Stimulated activated memory B cell treated with anti-CD40 and anti-IgM and Interleukin-4, amounts not matched to agents 10 μg/mL and 1 μg/mL and 100 μg/mL, for 72 hours (primary cell): ENCODE data around the gene HBZ.
"Not testable (repeated sequence)": the region's sequence is repeated elsewhere in the genome, so short reads cannot be mapped to it uniquely, and the experiment has no call there.

ENCODE experiments used
- ATAC-seq: fragments of 150-1000 bp; cut with Tn5 transposase; 2 replicates; pipeline ENCODE4 v1.10.0; 2021
- H3K27ac Mint-ChIP-seq: one replicate; pipeline ENCODE4 v1.8.0; 2022; ENCODE audit warnings: mild to moderate bottlenecking, mixed read lengths
- H3K27me3 Mint-ChIP-seq: one replicate; pipeline ENCODE4 v1.8.0; 2022; ENCODE audit warnings: mixed read lengths
- H3K36me3 Mint-ChIP-seq: one replicate; pipeline ENCODE4 v1.8.0; 2022; ENCODE audit warnings: mixed read lengths
- H3K4me1 Mint-ChIP-seq: one replicate; pipeline ENCODE4 v1.8.0; 2022; ENCODE audit warnings: mixed read lengths
- H3K4me3 Mint-ChIP-seq: one replicate; pipeline ENCODE4 v1.8.0; 2022; ENCODE audit warnings: mild to moderate bottlenecking, moderate library complexity, mixed read lengths
- H3K9me3 Mint-ChIP-seq: one replicate; pipeline ENCODE4 v1.8.0; 2022; ENCODE audit warnings: mixed read lengths

HBZ gene

DNA sequence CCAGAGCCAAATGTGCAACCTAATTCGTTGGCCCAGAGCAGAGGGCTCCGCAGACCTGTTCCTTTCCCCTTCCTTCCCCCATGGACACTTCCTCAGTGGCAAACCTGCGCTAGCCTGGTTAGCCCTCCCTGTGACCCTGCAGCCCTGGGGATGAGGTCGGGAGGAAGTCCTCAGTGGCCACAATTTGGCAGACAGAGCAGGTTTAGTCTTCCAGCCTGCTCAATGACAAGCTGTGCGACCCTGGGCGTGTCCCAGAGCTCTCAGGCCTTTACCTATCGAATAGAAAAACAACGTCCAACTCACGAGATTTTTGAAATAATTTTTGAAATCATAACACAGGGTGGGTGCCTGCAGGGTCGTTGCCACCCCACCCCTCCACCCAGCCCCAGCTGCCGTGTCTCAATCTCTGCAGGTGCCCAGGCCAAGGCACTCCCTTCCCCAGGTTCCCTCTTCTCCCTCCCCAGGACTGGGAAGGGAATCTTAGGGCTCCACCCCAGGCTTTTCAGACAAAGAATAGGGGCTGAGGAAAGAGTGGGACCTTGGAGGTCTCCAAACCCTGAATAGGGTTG, 14.8 kb downstream of the HBZ start:
- no peak overlapping the region for H3K27ac Mint-ChIP-seq
- peaks cover 62% of the 10 kb centered on the region for H3K27me3 Mint-ChIP-seq
- no peaks in the 10 kb centered on the region for H3K9me3 Mint-ChIP-seq
- ATAC-seq = no peak
- H3K4me3 Mint-ChIP-seq = no peak overlapping the region
- H3K36me3 Mint-ChIP-seq = no peaks in the 10 kb centered on the region
- H3K4me1 Mint-ChIP-seq = peaks cover 16% of the 10 kb centered on the region

GRCh38 chr16:168424-168823, 16.0 kb downstream of the HBZ start:
- Mint-ChIP-seq H3K27ac (no peak overlapping the region), H3K36me3 (no peaks in the 10 kb centered on the region), H3K4me1 (peaks cover 18% of the 10 kb centered on the region), H3K27me3 (peaks cover 61% of the 10 kb centered on the region), H3K9me3 (no peaks in the 10 kb centered on the region), H3K4me3 (no peak overlapping the region)
- ATAC-seq = no peak

DNA sequence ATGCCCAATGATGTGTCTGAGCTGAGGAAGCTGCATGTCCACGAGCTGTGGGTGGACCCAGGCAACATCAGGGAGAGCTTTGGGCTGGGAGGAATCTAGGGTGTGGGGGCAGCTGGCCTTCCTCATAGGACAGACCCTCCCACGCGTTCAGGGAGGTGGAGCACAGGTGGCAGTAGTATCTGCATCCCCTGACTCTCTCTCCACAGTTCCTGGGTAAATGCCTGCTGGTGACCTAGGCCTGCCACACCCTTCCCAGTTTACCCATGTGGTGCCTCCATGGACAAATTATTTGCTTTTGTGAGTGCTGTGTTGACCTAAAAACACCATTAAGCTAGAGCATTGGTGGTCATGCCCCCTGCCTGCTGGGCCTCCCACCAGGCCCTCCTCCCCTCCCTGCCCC, 16.6 kb downstream of the HBZ start:
- peaks cover 67% of the 10 kb centered on the region for H3K27me3 Mint-ChIP-seq
- no peak overlapping the region for H3K4me3 Mint-ChIP-seq
- peaks cover 24% of the 10 kb centered on the region for H3K4me1 Mint-ChIP-seq
- no peaks in the 10 kb centered on the region for H3K9me3 Mint-ChIP-seq
- no peak overlapping the region for H3K27ac Mint-ChIP-seq
- ATAC-seq = no peak
- H3K36me3 Mint-ChIP-seq = no peaks in the 10 kb centered on the region

DNA sequence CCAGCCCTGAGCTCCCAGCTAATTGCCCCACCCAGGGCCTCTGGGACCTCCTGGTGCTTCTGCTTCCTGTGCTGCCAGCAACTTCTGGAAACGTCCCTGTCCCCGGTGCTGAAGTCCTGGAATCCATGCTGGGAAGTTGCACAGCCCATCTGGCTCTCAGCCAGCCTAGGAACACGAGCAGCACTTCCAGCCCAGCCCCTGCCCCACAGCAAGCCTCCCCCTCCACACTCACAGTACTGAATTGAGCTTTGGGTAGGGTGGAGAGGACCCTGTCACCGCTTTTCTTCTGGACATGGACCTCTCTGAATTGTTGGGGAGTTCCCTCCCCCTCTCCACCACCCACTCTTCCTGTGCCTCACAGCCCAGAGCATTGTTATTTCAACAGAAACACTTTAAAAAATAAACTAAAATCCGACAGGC, 17.7 kb downstream of the HBZ start:
- not testable (repeated sequence) for ATAC-seq

DNA sequence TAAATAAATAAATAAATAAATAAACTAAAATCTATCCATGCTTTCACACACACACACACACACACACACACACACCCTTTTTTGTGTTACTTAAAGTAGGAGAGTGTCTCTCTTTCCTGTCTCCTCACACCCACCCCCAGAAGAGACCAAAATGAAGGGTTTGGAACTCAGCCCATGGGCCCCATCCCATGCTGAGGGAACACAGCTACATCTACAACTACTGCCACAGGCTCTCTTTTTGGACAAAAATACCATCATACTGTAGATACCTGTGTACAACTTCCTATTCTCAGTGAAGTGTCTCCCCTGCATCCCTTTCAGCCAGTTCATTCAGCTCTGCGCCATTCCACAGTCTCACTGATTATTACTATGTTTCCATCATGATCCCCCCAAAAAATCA, 18.3 kb downstream of the HBZ start:
- no peaks in the 10 kb centered on the region for H3K9me3 Mint-ChIP-seq
- H3K36me3 Mint-ChIP-seq = no peaks in the 10 kb centered on the region
- no peak for ATAC-seq
- peaks cover 31% of the 10 kb centered on the region for H3K4me1 Mint-ChIP-seq
- H3K4me3 Mint-ChIP-seq = no peak overlapping the region
- H3K27ac Mint-ChIP-seq = no peak overlapping the region
- peaks cover 85% of the 10 kb centered on the region for H3K27me3 Mint-ChIP-seq

More for the DNA sequence above, 17.7 kb downstream of the HBZ start:
- H3K36me3 Mint-ChIP-seq, H3K9me3 Mint-ChIP-seq, H3K4me3 Mint-ChIP-seq, H3K27ac Mint-ChIP-seq: not testable (repeated sequence)
- peaks cover 78% of the 10 kb centered on the region for H3K27me3 Mint-ChIP-seq
- peaks cover 31% of the 10 kb centered on the region for H3K4me1 Mint-ChIP-seq

GRCh38 chr16:172374-172941, 20.0 kb downstream of the HBZ start, which contains the start of gene HBA2:
Gene HBA2 (plus strand): TSS chr16:172876. CDS start chr16:172913, 37 bp downstream.
- Mint-ChIP-seq H3K4me3 (peak within 1 kb of the TSS; percentile 54), H3K27me3 (peaks cover 82% of the 10 kb centered on the region), H3K4me1 (peaks cover 27% of the 10 kb centered on the region)
- not testable (repeated sequence) for H3K36me3 Mint-ChIP-seq, H3K27ac Mint-ChIP-seq, H3K9me3 Mint-ChIP-seq
- peak; percentile 52 for ATAC-seq

DNA sequence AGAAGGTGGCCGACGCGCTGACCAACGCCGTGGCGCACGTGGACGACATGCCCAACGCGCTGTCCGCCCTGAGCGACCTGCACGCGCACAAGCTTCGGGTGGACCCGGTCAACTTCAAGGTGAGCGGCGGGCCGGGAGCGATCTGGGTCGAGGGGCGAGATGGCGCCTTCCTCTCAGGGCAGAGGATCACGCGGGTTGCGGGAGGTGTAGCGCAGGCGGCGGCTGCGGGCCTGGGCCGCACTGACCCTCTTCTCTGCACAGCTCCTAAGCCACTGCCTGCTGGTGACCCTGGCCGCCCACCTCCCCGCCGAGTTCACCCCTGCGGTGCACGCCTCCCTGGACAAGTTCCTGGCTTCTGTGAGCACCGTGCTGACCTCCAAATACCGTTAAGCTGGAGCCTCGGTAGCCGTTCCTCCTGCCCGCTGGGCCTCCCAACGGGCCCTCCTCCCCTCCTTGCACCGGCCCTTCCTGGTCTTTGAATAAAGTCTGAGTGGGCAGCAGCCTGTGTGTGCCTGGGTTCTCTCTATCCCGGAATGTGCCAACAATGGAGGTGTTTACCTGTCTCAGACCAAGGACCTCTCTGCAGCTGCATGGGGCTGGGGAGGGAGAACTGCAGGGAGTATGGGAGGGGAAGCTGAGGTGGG, 20.9 kb downstream of the HBZ start:
- H3K36me3 Mint-ChIP-seq, H3K27ac Mint-ChIP-seq, ATAC-seq, H3K9me3 Mint-ChIP-seq: not testable (repeated sequence)
- H3K27me3 Mint-ChIP-seq = peaks cover 82% of the 10 kb centered on the region
- H3K4me3 Mint-ChIP-seq = peak overlapping the region; percentile 54
- H3K4me1 Mint-ChIP-seq = peaks cover 27% of the 10 kb centered on the region

- Mint-ChIP-seq H3K27me3 (peaks cover 77% of the 10 kb centered on the region), H3K4me1 (peaks cover 27% of the 10 kb centered on the region)
- not testable (repeated sequence) for H3K27ac Mint-ChIP-seq, H3K9me3 Mint-ChIP-seq, ATAC-seq, H3K4me3 Mint-ChIP-seq, H3K36me3 Mint-ChIP-seq
Measured at GRCh38 chr16:173928-174769, 21.7 kb downstream of the HBZ start.

GRCh38 chr16:175011-175949, 22.8 kb downstream of the HBZ start:
- Mint-ChIP-seq H3K36me3 (no peaks in the 10 kb centered on the region), H3K4me1 (peaks cover 27% of the 10 kb centered on the region), H3K27me3 (peaks cover 66% of the 10 kb centered on the region), H3K27ac (no peak overlapping the region), H3K9me3 (no peaks in the 10 kb centered on the region), H3K4me3 (no peak overlapping the region)
- ATAC-seq = no peak

DNA sequence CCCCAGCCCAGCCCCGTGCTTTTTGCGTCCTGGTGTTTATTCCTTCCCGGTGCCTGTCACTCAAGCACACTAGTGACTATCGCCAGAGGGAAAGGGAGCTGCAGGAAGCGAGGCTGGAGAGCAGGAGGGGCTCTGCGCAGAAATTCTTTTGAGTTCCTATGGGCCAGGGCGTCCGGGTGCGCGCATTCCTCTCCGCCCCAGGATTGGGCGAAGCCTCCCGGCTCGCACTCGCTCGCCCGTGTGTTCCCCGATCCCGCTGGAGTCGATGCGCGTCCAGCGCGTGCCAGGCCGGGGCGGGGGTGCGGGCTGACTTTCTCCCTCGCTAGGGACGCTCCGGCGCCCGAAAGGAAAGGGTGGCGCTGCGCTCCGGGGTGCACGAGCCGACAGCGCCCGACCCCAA, 23.6 kb downstream of the HBZ start:
- Mint-ChIP-seq H3K4me1 (peaks cover 27% of the 10 kb centered on the region), H3K27me3 (peaks cover 59% of the 10 kb centered on the region)
- not testable (repeated sequence) for H3K9me3 Mint-ChIP-seq, ATAC-seq, H3K27ac Mint-ChIP-seq, H3K4me3 Mint-ChIP-seq, H3K36me3 Mint-ChIP-seq

- H3K27me3 Mint-ChIP-seq = peaks cover 52% of the 10 kb centered on the region
- ATAC-seq = peak; percentile 59
- not testable (repeated sequence) for H3K4me3 Mint-ChIP-seq, H3K9me3 Mint-ChIP-seq, H3K27ac Mint-ChIP-seq, H3K36me3 Mint-ChIP-seq
- H3K4me1 Mint-ChIP-seq = peaks cover 24% of the 10 kb centered on the region
Measured at GRCh38 chr16:176477-177382, 24.3 kb downstream of the HBZ start, which contains the start of gene HBA1. Gene HBA1 (plus strand): TSS chr16:176680. CDS start chr16:176717, 37 bp downstream.

DNA sequence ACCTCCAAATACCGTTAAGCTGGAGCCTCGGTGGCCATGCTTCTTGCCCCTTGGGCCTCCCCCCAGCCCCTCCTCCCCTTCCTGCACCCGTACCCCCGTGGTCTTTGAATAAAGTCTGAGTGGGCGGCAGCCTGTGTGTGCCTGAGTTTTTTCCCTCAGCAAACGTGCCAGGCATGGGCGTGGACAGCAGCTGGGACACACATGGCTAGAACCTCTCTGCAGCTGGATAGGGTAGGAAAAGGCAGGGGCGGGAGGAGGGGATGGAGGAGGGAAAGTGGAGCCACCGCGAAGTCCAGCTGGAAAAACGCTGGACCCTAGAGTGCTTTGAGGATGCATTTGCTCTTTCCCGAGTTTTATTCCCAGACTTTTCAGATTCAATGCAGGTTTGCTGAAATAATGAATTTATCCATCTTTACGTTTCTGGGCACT, 25.0 kb downstream of the HBZ start:
- ATAC-seq = no peak
- H3K36me3 Mint-ChIP-seq = no peaks in the 10 kb centered on the region
- H3K27ac Mint-ChIP-seq = no peak overlapping the region
- H3K4me3 Mint-ChIP-seq = no peak overlapping the region
- H3K9me3 Mint-ChIP-seq = no peaks in the 10 kb centered on the region
- peaks cover 23% of the 10 kb centered on the region for H3K4me1 Mint-ChIP-seq
- H3K27me3 Mint-ChIP-seq = peaks cover 47% of the 10 kb centered on the region

GRCh38 chr16:177981-178667, 25.7 kb downstream of the HBZ start:
- H3K36me3 Mint-ChIP-seq = no peaks in the 10 kb centered on the region
- H3K4me3 Mint-ChIP-seq = no peak overlapping the region
- no peaks in the 10 kb centered on the region for H3K9me3 Mint-ChIP-seq
- no peak for ATAC-seq
- H3K4me1 Mint-ChIP-seq = peaks cover 23% of the 10 kb centered on the region
- no peak overlapping the region for H3K27ac Mint-ChIP-seq
- H3K27me3 Mint-ChIP-seq = peaks cover 46% of the 10 kb centered on the region
